Neuron (in vitro differentiated cells): ENCODE results near the gene RNF157.
"Not testable (repeated sequence)": the region's sequence is repeated elsewhere in the genome, so short reads cannot be mapped to it uniquely, and the experiment has no call there.

Experiments
- H2AFZ ChIP-seq: one replicate; pipeline ENCODE4 v1.6.1; 2013; ENCODE audit warnings: low read depth, mild to moderate bottlenecking, inconsistent platforms, low read length, moderate library complexity
- H3K27me3 ChIP-seq: one replicate; pipeline ENCODE4 v1.6.1; 2013; ENCODE audit warnings: low read length; ENCODE audit not compliant: insufficient read depth
- H3K36me3 ChIP-seq: one replicate; pipeline ENCODE4 v1.6.1; 2013; ENCODE audit warnings: low read length; ENCODE audit not compliant: insufficient read depth
- H3K4me1 ChIP-seq: one replicate; pipeline ENCODE4 v1.6.1; 2013; ENCODE audit warnings: low read length; ENCODE audit not compliant: insufficient read depth
- H3K4me3 ChIP-seq: 2 replicates; pipeline ENCODE4 v1.5.1; 2013; ENCODE audit warnings: mild to moderate bottlenecking, low read length, moderate library complexity
- H3K9me3 ChIP-seq: one replicate; pipeline ENCODE4 v1.6.1; 2013; ENCODE audit warnings: low read length

RNF157 gene

GRCh38 chr17:76219670-76220383, 20.5 kb downstream of the RNF157 start:
- no peak overlapping the region for H3K4me3 ChIP-seq
- no peaks in the 10 kb centered on the region for H3K9me3 ChIP-seq
- no peaks in the 10 kb centered on the region for H3K27me3 ChIP-seq
- no peaks in the 10 kb centered on the region for H3K36me3 ChIP-seq
- H3K4me1 ChIP-seq, result no peaks in the 10 kb centered on the region
- H2AFZ ChIP-seq, result no peak overlapping the region

GRCh38 chr17:76217081-76217480, 23.2 kb downstream of the RNF157 start:
- Histone ChIP-seq H3K9me3 (no peaks in the 10 kb centered on the region), H3K27me3 (no peaks in the 10 kb centered on the region), H2AFZ (no peak overlapping the region), H3K4me1 (no peaks in the 10 kb centered on the region), H3K36me3 (no peaks in the 10 kb centered on the region), H3K4me3 (no peak overlapping the region)

GRCh38 chr17:76213491-76213890, 26.8 kb downstream of the RNF157 start:
- Histone ChIP-seq H2AFZ (no peak overlapping the region), H3K9me3 (no peaks in the 10 kb centered on the region), H3K4me3 (no peak overlapping the region), H3K27me3 (no peaks in the 10 kb centered on the region), H3K4me1 (no peaks in the 10 kb centered on the region), H3K36me3 (peaks cover 12% of the 10 kb centered on the region)

GRCh38 chr17:76208120-76208519, 32.2 kb downstream of the RNF157 start:
- Histone ChIP-seq H3K36me3 (peaks cover 19% of the 10 kb centered on the region), H3K27me3 (no peaks in the 10 kb centered on the region), H3K4me1 (peaks cover 7% of the 10 kb centered on the region), H3K9me3 (no peaks in the 10 kb centered on the region), H2AFZ (no peak overlapping the region), H3K4me3 (no peak overlapping the region)

GRCh38 chr17:76207275-76208059, 32.8 kb downstream of the RNF157 start:
- no peaks in the 10 kb centered on the region for H3K27me3 ChIP-seq
- peaks cover 19% of the 10 kb centered on the region for H3K36me3 ChIP-seq
- no peak overlapping the region for H2AFZ ChIP-seq
- H3K4me3 ChIP-seq, result no peak overlapping the region
- peaks cover 7% of the 10 kb centered on the region for H3K4me1 ChIP-seq
- H3K9me3 ChIP-seq, result no peaks in the 10 kb centered on the region

- not testable (repeated sequence) for H3K9me3 ChIP-seq, H3K27me3 ChIP-seq, H3K4me3 ChIP-seq, H3K36me3 ChIP-seq, H3K4me1 ChIP-seq, H2AFZ ChIP-seq
Measured at GRCh38 chr17:76205542-76206144, 34.6 kb downstream of the RNF157 start.

- H3K27me3 ChIP-seq, result no peaks in the 10 kb centered on the region
- H3K9me3 ChIP-seq, result no peaks in the 10 kb centered on the region
- peaks cover 9% of the 10 kb centered on the region for H3K36me3 ChIP-seq
- peaks cover 7% of the 10 kb centered on the region for H3K4me1 ChIP-seq
- H3K4me3 ChIP-seq, result no peak overlapping the region
- no peak overlapping the region for H2AFZ ChIP-seq
Measured at GRCh38 chr17:76204277-76204676, 36.0 kb downstream of the RNF157 start.

- H3K9me3 ChIP-seq, result no peaks in the 10 kb centered on the region
- no peaks in the 10 kb centered on the region for H3K27me3 ChIP-seq
- H3K36me3 ChIP-seq, result peaks cover 10% of the 10 kb centered on the region
- H2AFZ ChIP-seq, result no peak overlapping the region
- H3K4me1 ChIP-seq, result peaks cover 7% of the 10 kb centered on the region
- no peak overlapping the region for H3K4me3 ChIP-seq
Measured at GRCh38 chr17:76200354-76200753, 39.9 kb downstream of the RNF157 start.

- peaks cover 10% of the 10 kb centered on the region for H3K36me3 ChIP-seq
- no peaks in the 10 kb centered on the region for H3K9me3 ChIP-seq
Measured at GRCh38 chr17:76199469-76199868, 40.8 kb downstream of the RNF157 start.

GRCh38 chr17:76198702-76199101, 41.6 kb downstream of the RNF157 start:
- Histone ChIP-seq H3K9me3 (no peaks in the 10 kb centered on the region), H3K4me3 (no peak overlapping the region), H3K36me3 (peaks cover 10% of the 10 kb centered on the region), H3K27me3 (no peaks in the 10 kb centered on the region), H2AFZ (no peak overlapping the region), H3K4me1 (peaks cover 6% of the 10 kb centered on the region)

More at GRCh38 chr17:76199469-76199868, 40.8 kb downstream of the RNF157 start:
- no peaks in the 10 kb centered on the region for H3K27me3 ChIP-seq
- H3K4me1 ChIP-seq, result peaks cover 5% of the 10 kb centered on the region
- H2AFZ ChIP-seq, result no peak overlapping the region
- H3K4me3 ChIP-seq, result no peak overlapping the region

GRCh38 chr17:76197911-76198310, 42.4 kb downstream of the RNF157 start:
- H2AFZ ChIP-seq, result no peak overlapping the region
- H3K9me3 ChIP-seq, result no peaks in the 10 kb centered on the region

GRCh38 chr17:76196675-76197074, 43.6 kb downstream of the RNF157 start:
- no peaks in the 10 kb centered on the region for H3K9me3 ChIP-seq
- no peak overlapping the region for H2AFZ ChIP-seq
- no peaks in the 10 kb centered on the region for H3K27me3 ChIP-seq
- H3K4me3 ChIP-seq, result no peak overlapping the region
- H3K36me3 ChIP-seq, result peaks cover 10% of the 10 kb centered on the region
- H3K4me1 ChIP-seq, result peaks cover 25% of the 10 kb centered on the region

More at GRCh38 chr17:76197911-76198310, 42.4 kb downstream of the RNF157 start:
- Histone ChIP-seq H3K4me3 (no peak overlapping the region), H3K4me1 (peaks cover 14% of the 10 kb centered on the region), H3K27me3 (no peaks in the 10 kb centered on the region), H3K36me3 (peaks cover 10% of the 10 kb centered on the region)
